ENCODE measurements around the gene ZFAND2A. TPM values are rescaled to one million over a fixed set of nuclear protein-coding genes. Genes with fewer than 3 reads are reported as not detected.
"Not testable (repeated sequence)": the region's sequence is repeated elsewhere in the genome, so short reads cannot be mapped to it uniquely, and the experiment has no call there.

Gene ZFAND2A
- total and polyA plus RNA-seq, 5 experiments from 2014 or later, result 33.5 to 59.9 (median 47.9) TPM

DNA sequence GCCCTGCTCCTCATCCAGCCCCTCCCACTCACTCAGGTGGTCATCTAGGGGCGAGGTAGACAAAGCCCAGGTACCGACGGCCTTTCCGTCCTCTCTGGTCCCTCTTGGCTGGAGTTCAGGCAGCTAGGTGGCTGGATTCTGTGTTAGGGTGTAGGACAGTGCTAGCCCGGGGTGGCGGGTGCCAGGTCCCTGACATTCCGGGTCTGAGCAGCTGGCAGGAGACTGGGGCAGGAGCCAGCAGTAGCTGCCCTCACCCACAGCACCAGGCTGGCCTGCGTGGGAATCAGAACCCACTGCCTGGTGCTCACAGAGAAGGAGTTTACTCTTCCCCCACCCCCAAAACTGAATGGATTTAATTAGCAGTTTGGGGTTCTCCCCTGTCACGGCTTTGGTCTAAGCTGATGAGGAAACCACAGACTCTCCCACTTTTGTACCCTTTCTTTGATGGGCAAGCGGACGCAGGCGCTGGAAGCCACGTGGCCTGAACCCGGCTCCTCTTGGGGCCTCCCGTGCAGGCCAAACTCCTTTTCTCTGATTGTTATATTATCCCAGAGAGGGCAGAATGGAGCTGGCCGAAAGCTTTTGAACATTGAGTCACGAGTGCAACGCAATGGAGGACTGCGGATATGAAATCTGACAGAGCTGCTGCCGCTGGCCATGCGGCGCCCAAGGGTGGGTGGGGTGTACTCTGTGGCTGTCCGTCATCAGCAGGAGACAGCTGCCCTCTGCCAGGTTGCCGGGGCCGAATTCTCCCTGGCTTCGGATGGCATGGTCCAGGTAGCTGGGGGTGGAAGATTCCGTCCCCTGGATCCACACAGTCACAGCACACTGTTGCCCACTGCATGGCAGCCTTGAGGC lies 12.9 kb upstream of the ZFAND2A start:
- ATAC-seq, result no peak
- no peak for DNase-seq
- Mint-ChIP-seq H3K27me3 (peaks cover 0 to 3% (median 1%) of the 10 kb centered on the region in 5 donors), H3K9me3 (no peaks in the 10 kb centered on the region), H3K27ac (no peak overlapping the region), H3K4me3 (no peak overlapping the region), H3K4me1 (peaks cover 15 to 31% (median 20%) of the 10 kb centered on the region in 4 donors), H3K36me3 (no peaks in the 10 kb centered on the region)
- POLR2A ChIA-PET, result interaction anchor here (1.5 kb wide), 1 partner anchor 35 kb away, joined by 3 read pairs; a partner anchor contains a TSS

DNA sequence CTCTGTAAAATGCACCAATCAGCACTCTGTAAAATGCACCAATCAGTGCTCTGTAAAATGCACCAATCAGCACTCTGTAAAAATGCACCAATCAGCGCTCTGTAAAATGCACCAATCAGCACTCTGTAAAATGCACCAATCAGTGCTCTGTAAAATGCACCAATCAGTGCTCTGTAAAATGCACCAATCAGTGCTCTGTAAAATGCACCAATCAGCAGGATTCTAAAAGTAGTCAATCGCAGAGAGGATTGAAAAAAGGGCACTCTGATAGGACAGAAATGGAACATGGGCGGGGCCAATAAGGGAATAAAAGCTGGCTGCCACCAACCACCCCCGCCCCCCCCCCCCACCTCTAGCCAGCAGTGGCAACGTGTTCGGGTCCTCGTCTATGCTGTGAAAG lies 11.5 kb upstream of the ZFAND2A start:
- H3K36me3 Mint-ChIP-seq, H3K4me3 Mint-ChIP-seq, ATAC-seq, H3K9me3 Mint-ChIP-seq, H3K27me3 Mint-ChIP-seq: not testable (repeated sequence)
- POLR2A ChIA-PET, result interaction anchor here (2.5 kb wide), 1 partner anchor 11 kb away, joined by 9 read pairs; the partner anchor contains the start of gene ZFAND2A
- DNase-seq, result peak in 2 of 10 donors; percentile 14 to 26
- H3K27ac Mint-ChIP-seq, result peak overlapping the region in 1 of 10 donors; percentile 53
- H3K4me1 Mint-ChIP-seq, result peaks cover 10 to 25% (median 14%) of the 10 kb centered on the region in 4 donors

DNA sequence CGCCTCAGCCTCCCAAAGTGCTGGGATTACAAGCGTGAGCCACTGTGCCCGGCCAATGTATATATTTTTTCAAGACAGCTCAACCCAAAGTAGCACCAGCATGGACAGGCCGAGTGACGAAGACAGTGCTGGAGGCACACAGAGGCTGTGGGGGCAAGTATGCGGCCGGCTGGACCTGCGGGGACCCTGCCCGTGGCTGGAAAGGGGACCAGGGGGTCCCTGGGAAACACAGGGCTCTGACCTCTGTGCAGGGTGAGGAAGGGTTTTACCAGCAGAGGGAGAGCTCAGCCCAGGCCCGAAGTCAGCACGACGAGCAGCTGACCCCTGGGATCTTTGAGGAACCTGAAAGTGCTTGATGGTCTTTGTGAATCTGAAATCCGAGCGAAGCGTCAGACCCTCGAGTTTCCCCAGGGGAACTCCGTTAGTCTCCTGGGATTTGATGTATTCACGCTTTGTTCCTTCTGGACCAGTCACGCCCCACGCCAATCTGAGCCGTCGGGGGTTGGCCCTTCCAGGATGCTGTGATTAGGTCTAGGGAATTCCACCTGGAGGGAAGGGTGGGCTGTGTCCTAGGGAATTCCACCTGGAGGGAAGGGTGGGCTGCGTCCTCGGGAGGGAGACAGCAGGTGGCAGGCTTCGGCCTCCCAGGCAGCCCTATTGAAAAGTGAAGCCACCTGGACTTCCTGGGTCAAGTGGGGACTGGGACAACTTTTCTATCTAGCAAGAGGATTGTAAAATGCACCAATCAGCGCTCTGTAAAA lies 10.9 kb upstream of the ZFAND2A start:
- Mint-ChIP-seq H3K4me1 (peaks cover 4 to 19% (median 10%) of the 10 kb centered on the region in 4 donors), H3K9me3 (no peaks in the 10 kb centered on the region), H3K27me3 (no peaks in the 10 kb centered on the region), H3K27ac (peak overlapping the region in 1 of 10 donors; percentile 53), H3K36me3 (no peaks in the 10 kb centered on the region), H3K4me3 (no peak overlapping the region)
- DNase-seq, result no peak
- ATAC-seq, result no peak
- POLR2A ChIA-PET, result interaction anchor here (0.5 to 2.5 kb wide), 3 partner anchors 10 to 31 kb away, joined by 3 to 9 read pairs (median 6); partner anchors contain the start of gene ZFAND2A

DNA sequence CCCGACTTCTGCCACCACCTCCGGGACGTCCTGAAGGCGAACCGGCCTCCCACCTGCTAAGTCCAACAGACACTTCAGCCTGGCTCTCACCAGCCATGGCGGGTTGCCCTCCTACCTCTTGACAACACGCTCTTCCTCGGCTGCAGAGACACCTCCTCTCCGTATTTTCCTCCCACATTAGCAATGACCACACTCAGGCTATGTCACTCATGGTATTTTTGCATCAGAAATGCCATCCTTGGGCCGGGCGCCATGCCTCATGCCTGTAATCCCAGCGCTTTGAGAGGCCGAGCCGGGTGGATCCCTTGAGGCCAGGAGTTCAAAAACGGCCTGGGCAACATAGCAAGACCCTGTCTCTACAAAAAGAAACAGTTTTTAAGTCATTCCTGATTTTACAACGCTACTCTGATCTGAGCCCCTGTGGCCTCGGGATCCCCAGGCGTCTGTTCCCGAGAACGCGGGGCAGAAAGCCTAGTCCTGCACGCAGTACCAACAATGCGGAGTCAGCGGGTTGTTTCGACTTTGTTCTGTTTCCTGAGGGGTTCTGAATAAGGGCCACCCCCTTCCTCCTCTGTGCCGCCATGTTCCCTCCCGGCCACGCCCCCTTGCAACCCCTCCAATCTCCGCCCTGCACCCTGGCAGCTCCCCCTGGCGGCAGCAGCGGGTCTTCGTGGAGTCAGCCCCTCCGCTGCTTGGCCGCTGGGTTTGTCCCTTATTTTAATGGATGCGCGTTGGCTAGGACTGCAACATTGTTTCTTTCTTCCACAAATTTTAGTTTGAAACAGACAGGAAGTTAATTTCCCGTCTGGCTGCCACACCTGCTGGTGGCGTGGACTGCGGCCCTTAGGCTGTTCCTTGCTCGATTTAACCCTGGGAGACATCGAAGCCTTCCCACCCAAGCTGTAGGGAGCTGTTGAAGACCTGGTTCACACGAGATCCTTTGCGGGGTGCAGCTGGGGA lies 9.7 kb upstream of the ZFAND2A start:
- no peaks in the 10 kb centered on the region for H3K9me3 Mint-ChIP-seq
- no peaks in the 10 kb centered on the region for H3K27me3 Mint-ChIP-seq
- peak overlapping the region; percentile 53 to 98 (median 96) for H3K27ac Mint-ChIP-seq
- peak; percentile 56 to 99 (median 93) for DNase-seq
- ATAC-seq, result peak; percentile 98 to 99
- H3K4me3 Mint-ChIP-seq, result peak overlapping the region; percentile 28 to 93 (median 88)
- peaks cover 4 to 17% (median 9%) of the 10 kb centered on the region in 4 donors for H3K4me1 Mint-ChIP-seq
- H3K36me3 Mint-ChIP-seq, result peaks cover 0 to 2% (median 0%) of the 10 kb centered on the region in 3 donors
- POLR2A ChIA-PET, result interaction anchor here (0.5 to 2.5 kb wide), 6 partner anchors 9 to 104 kb away, joined by 3 to 10 read pairs (median 7); partner anchors contain the start of gene ZFAND2A

- Mint-ChIP-seq H3K4me1 (peaks cover 4 to 17% (median 9%) of the 10 kb centered on the region in 4 donors), H3K27ac (peak overlapping the region in 2 of 10 donors; percentile 18 to 33), H3K9me3 (no peaks in the 10 kb centered on the region), H3K36me3 (peaks cover 0 to 2% (median 2%) of the 10 kb centered on the region in 3 donors), H3K27me3 (no peaks in the 10 kb centered on the region), H3K4me3 (no peak overlapping the region)
- DNase-seq (no peak), ATAC-seq (no peak)
- POLR2A ChIA-PET, result interaction anchor here (0.7 to 2.2 kb wide), 3 partner anchors 8 to 30 kb away, joined by 3 to 10 read pairs (median 8); partner anchors contain the start of gene ZFAND2A
These were observed 8.4 kb upstream of the ZFAND2A start for GRCh38 chr7:1168422-1168821.

DNA sequence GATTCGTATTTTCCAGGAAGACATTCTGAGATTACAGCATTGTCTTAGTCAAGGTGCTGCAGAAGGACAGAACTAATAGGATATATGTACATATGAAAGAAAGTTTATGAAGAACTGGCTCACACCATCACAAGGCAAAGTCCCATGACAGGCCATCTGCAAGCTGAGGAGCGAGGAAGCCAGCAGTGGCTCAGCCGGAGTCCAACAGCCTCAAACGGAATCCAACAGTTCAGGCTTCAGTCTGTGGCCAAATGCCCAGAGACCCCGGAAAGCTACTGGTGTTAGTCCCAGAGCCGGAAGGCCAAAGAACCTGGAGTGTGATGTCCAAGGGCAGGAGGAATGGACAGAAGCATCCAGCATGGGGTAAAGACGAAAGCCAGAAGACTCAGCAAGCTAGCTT lies 4.4 kb upstream of the ZFAND2A start:
- no peak overlapping the region for H3K4me3 Mint-ChIP-seq
- peaks cover 7 to 20% (median 13%) of the 10 kb centered on the region in 4 donors for H3K4me1 Mint-ChIP-seq
- POLR2A ChIA-PET, result no interaction called here
- H3K36me3 Mint-ChIP-seq, result peaks cover 0 to 5% (median 3%) of the 10 kb centered on the region in 3 donors
- DNase-seq (no peak), ATAC-seq (no peak)
- no peaks in the 10 kb centered on the region for H3K27me3 Mint-ChIP-seq
- peak overlapping the region in 2 of 10 donors; percentile 8 to 62 for H3K27ac Mint-ChIP-seq
- H3K9me3 Mint-ChIP-seq, result no peaks in the 10 kb centered on the region

DNA sequence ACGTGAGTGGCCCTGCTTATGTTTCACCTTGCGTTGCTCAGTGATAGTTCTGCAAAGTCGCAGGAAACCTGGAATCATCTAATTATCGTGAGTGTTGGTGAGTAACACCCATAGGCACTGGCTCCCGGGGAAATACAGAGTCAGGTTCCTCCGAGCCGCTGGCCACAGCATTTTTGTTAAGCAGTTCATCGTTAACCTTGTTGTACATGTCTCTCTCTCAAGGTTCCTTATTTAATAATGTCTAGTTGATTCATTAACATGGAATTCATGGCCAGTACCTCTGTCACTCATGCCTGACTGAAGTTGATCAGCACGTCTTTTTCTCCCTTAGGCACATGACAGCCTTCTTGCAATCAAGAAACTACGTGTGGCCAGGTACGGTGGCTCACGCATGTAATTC lies 3.1 kb upstream of the ZFAND2A start:
- Mint-ChIP-seq H3K4me3 (peak overlapping the region in 2 of 10 donors; percentile 15 to 22), H3K36me3 (peaks cover 0 to 5% (median 3%) of the 10 kb centered on the region in 3 donors), H3K27me3 (no peaks in the 10 kb centered on the region), H3K9me3 (no peaks in the 10 kb centered on the region), H3K4me1 (peaks cover 13 to 24% (median 22%) of the 10 kb centered on the region in 4 donors), H3K27ac (peak overlapping the region in 4 of 10 donors; percentile 14 to 86 (median 50))
- no peak for ATAC-seq
- POLR2A ChIA-PET, result no interaction called here
- no peak for DNase-seq

- H3K27ac Mint-ChIP-seq, result peak overlapping the region; percentile 86 to 97 (median 92)
- peak overlapping the region; percentile 79 to 94 (median 86) for H3K4me3 Mint-ChIP-seq
- H3K9me3 Mint-ChIP-seq, result no peaks in the 10 kb centered on the region
- peak in 1 of 2 donors; percentile 9 for ATAC-seq
- peaks cover 14 to 32% (median 28%) of the 10 kb centered on the region in 4 donors for H3K4me1 Mint-ChIP-seq
- no peaks in the 10 kb centered on the region for H3K27me3 Mint-ChIP-seq
- DNase-seq, result peak in 1 of 10 donors; percentile 28
- peaks cover 0 to 21% (median 6%) of the 10 kb centered on the region in 3 donors for H3K36me3 Mint-ChIP-seq
- POLR2A ChIA-PET, result interaction anchor here (0.6 to 1.9 kb wide), 13 partner anchors 8 to 457 kb away, joined by 3 to 31 read pairs (median 5); partner anchors contain the start of gene COX19
These were observed 650 bp upstream of the ZFAND2A start for GRCh38 chr7:1160670-1161021.

GRCh38 chr7:1159231-1159630 lies 765 bp downstream of the ZFAND2A start:
- H3K9me3 Mint-ChIP-seq, H3K27me3 Mint-ChIP-seq, ATAC-seq, DNase-seq: not testable (repeated sequence)
- H3K27ac Mint-ChIP-seq, result peak overlapping the region; percentile 25 to 96 (median 91)
- H3K4me1 Mint-ChIP-seq, result peaks cover 14 to 36% (median 29%) of the 10 kb centered on the region in 4 donors
- peak overlapping the region; percentile 78 to 90 (median 86) for H3K4me3 Mint-ChIP-seq
- POLR2A ChIA-PET, result interaction anchor here (1.3 to 1.9 kb wide), 5 partner anchors 9 to 114 kb away, joined by 3 to 31 read pairs (median 7); a partner anchor contains a TSS
- H3K36me3 Mint-ChIP-seq, result peaks cover 0 to 32% (median 10%) of the 10 kb centered on the region in 3 donors

DNA sequence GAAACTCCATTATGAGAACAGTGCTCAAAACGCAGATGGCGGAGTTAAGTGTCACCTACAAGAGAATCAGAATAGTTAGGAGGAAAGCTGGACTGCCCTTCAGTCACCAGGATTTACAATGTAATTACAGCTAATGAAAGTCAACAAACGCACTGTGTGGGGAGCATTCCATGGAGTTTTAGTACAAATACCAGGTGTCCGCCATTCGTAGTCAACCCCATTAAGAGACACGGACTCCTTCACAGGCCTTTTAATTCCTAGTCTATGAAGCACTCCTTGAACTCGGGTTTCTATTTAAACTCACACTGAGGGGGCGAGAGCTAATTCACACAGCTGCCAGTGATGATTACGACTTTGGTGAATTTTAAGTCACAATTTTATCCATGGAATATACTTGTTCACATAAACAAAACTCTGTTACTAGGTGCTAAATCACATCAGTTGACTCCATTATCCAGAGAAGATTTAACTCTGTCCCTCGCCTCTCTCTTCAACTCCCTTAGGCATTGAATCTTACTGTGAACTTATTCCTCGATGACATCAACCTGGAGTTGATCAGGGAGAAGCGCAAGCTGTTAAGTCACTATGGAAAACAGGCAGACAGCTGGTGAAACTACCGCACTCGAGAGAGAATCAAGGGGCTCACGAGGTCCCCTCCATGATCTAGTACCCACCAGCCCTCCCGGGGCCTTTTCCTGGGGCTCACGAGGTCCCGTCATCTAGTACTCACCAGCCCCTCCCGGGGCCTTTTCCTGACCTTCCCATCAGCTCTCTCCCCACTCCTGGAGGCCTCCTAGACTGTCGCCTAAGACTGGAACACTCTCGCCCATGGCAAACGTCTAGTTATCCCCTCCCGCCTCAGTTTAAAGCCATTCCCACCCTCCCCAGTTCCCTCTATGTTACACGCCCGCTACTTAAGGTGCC lies 1.5 kb downstream of the ZFAND2A start:
- DNase-seq, result no peak
- Mint-ChIP-seq H3K27ac (peak overlapping the region; percentile 25 to 96 (median 91)), H3K36me3 (peaks cover 0 to 40% (median 9%) of the 10 kb centered on the region in 3 donors), H3K4me3 (peak overlapping the region; percentile 78 to 90 (median 86)), H3K4me1 (peaks cover 14 to 36% (median 30%) of the 10 kb centered on the region in 4 donors), H3K9me3 (no peaks in the 10 kb centered on the region), H3K27me3 (no peaks in the 10 kb centered on the region)
- ATAC-seq, result no peak
- POLR2A ChIA-PET, result no interaction called here
